Natural killer cell (primary cell): ENCODE measurements around the gene CEND1. TPM values are rescaled to one million over a fixed set of nuclear protein-coding genes. Genes with fewer than 3 reads are reported as not detected.

Experiments
- ATAC-seq, 3 donors: fragments of 150-1000 bp in 2 of 3; fragments of 200-7000 bp in 1 of 3; cut with Tn5 transposase; 1 replicate in 1 of 3; 2 replicates in 2 of 3; pipeline ENCODE4 v1.10.0; 2021; ENCODE audit warnings: mild to moderate bottlenecking in 2 of 3, moderate library complexity in 2 of 3
- DNase-seq, 2 donors: peaks; one replicate each; pipeline versions ENCODE4 v3.0.0 to v3.0.0-alpha.2; 2013 to 2021; ENCODE audit warnings: mixed read lengths in 1 of 2
- H3K27ac ChIP-seq: one replicate; pipeline ENCODE4 v1.5.1; 2013; ENCODE audit warnings: mild to moderate bottlenecking, low read length
- H3K27me3 ChIP-seq: one replicate; pipeline ENCODE4 v1.6.1; 2013; ENCODE audit warnings: low read length; ENCODE audit not compliant: control insufficient read depth, insufficient read depth
- H3K36me3 ChIP-seq: one replicate; pipeline ENCODE4 v1.6.1; 2013; ENCODE audit warnings: low read length; ENCODE audit not compliant: control insufficient read depth, insufficient read depth
- H3K4me1 ChIP-seq: one replicate; pipeline ENCODE4 v1.6.1; 2013; ENCODE audit warnings: low read length; ENCODE audit not compliant: control insufficient read depth, insufficient read depth
- H3K4me3 ChIP-seq: one replicate; pipeline ENCODE4 v1.5.1; 2013; ENCODE audit warnings: low read length
- H3K9me3 ChIP-seq: one replicate; pipeline ENCODE4 v1.6.1; 2013; ENCODE audit warnings: low read length; ENCODE audit not compliant: control insufficient read depth, insufficient read depth
- H3K27ac Mint-ChIP-seq, 2 donors: one replicate each; pipeline ENCODE4 v1.8.0; 2022; ENCODE audit warnings: mild to moderate bottlenecking in 2 of 2, mixed read lengths in 2 of 2, moderate library complexity in 1 of 2
- H3K27me3 Mint-ChIP-seq, 2 donors: one replicate each; pipeline ENCODE4 v1.8.0; 2022; ENCODE audit warnings: low read depth in 2 of 2, mixed read lengths in 2 of 2
- H3K36me3 Mint-ChIP-seq: one replicate; pipeline ENCODE4 v1.8.0; 2022; ENCODE audit warnings: mixed read lengths
- H3K4me1 Mint-ChIP-seq, 2 donors: one replicate each; pipeline ENCODE4 v1.8.0; 2022; ENCODE audit warnings: mixed read lengths in 2 of 2
- H3K4me3 Mint-ChIP-seq: one replicate; pipeline ENCODE4 v1.8.0; 2022; ENCODE audit warnings: mild to moderate bottlenecking, moderate library complexity, mixed read lengths
- H3K9me3 Mint-ChIP-seq, 2 donors: one replicate each; pipeline ENCODE4 v1.8.0; 2022; ENCODE audit warnings: mixed read lengths in 2 of 2
- WGBS: methylation state at CpG from one replicate; pipeline ENCODE4 v1.1.7; 2013; ENCODE audit warnings: missing lambda C conversion rate; ENCODE audit not compliant: insufficient coverage; 5-methylcytosine and 5-hydroxymethylcytosine counted together
- intact Hi-C: fragments of 100-400 bp; cut with micrococcal nuclease; formaldehyde crosslinking; loops from one replicate; pipeline ENCODE4 v1.14.2; 2022
- total RNA-seq, 4 donors: library from RNA; stranded (reverse); fragments of 120-200 nt in 1 of 4; gene quantifications; one replicate each; pipeline versions ENCODE4 v1.2.3 to v1.2.4, GENCODE V29; 2013 to 2022
- TF ChIP-seq, protein P1 (sequence below): fragments of 200-600 bp; IDR thresholded peaks from one replicate; pipeline ENCODE4 v1.8.0; 2022; ENCODE audit warnings: antibody characterized with exemption

The CEND1 gene
- total RNA-seq, 3 donors from 2014 or later (not counting 1 experiment from before 2014, with no cell fraction given) = not detected

DNA sequence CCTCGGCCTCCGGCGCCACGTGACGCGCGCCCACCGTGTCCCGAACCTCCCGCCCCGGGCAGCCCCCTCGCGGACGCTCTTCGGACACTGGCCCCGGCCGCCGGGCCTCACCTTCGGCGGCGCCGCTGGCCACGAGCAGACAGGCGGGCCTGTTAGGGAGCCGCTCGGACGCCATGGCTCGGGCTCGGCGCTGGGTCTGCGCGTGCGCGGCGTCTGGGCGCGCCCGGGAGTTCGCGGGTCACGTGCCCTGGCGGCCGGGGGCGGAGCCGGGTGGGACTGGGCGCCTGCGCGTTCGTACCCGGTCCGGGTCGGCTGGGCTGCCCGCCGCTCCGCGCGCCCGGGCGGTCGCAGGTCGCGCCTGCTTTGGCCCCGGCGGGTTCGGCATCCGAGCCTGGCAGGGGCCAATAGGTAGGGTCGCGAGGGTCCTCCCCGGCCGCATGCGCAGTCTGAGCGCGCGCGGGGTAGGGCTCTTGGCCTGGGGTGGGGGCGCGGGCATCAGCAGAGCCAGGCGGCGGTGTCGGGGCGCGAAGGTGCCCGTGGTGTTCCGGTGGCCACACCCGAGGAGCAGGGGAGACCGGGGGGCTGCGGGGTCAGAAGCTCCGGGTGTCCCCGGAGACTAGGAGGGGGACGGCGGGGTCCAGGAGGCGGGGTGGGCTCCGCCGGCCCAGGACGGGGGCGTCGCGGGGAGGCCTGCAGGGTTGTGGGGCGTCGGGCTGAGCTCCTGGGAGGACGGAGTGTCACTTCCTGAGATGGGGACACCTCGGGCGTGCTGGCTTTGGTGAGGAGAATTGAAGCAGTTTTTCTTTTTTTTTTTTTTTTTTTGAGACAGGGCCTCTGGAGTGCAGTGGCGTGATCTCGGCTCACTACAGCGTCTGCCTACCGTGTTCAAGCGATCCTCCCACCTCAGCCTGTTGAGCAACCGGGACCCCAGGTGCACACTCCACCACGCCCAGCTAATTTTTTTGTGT lies 12.3 kb downstream of the CEND1 start, which contains the start of gene GATD1:
GATD1 (minus strand) TSS at position 200 of the 968 bp plus-strand sequence; CDS start at position 175, 25 bp downstream.
- Histone ChIP-seq H3K27ac (peak within 1 kb of the TSS; percentile 17), H3K4me1 (peaks cover 34% of the 10 kb centered on the region), H3K4me3 (peak within 1 kb of the TSS; percentile 56), H3K9me3 (no peaks in the 10 kb centered on the region), H3K36me3 (peaks cover 3% of the 10 kb centered on the region), H3K27me3 (no peaks in the 10 kb centered on the region)
- DNase-seq (peak; percentile 96), ATAC-seq (peak; percentile 90 to 93 (median 92))
- intact Hi-C loops = loop anchor here (1.0 kb wide), 1 partner anchor 19 kb away; no protein-coding TSS in a partner anchor
- under 1% methylated on average over 110 of the region's 110 CpGs for WGBS
- H3K27ac Mint-ChIP-seq = peak within 1 kb of the TSS; percentile 31 to 75
- TF ChIP-seq, protein P1, sequence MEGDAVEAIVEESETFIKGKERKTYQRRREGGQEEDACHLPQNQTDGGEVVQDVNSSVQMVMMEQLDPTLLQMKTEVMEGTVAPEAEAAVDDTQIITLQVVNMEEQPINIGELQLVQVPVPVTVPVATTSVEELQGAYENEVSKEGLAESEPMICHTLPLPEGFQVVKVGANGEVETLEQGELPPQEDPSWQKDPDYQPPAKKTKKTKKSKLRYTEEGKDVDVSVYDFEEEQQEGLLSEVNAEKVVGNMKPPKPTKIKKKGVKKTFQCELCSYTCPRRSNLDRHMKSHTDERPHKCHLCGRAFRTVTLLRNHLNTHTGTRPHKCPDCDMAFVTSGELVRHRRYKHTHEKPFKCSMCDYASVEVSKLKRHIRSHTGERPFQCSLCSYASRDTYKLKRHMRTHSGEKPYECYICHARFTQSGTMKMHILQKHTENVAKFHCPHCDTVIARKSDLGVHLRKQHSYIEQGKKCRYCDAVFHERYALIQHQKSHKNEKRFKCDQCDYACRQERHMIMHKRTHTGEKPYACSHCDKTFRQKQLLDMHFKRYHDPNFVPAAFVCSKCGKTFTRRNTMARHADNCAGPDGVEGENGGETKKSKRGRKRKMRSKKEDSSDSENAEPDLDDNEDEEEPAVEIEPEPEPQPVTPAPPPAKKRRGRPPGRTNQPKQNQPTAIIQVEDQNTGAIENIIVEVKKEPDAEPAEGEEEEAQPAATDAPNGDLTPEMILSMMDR = no peak
- peak within 1 kb of the TSS; percentile 83 for H3K4me3 Mint-ChIP-seq
- H3K27me3 Mint-ChIP-seq = no peaks in the 10 kb centered on the region
- H3K36me3 Mint-ChIP-seq = no peaks in the 10 kb centered on the region
- H3K4me1 Mint-ChIP-seq = peaks cover 0 to 13% of the 10 kb centered on the region in 2 donors
- no peaks in the 10 kb centered on the region for H3K9me3 Mint-ChIP-seq

DNA sequence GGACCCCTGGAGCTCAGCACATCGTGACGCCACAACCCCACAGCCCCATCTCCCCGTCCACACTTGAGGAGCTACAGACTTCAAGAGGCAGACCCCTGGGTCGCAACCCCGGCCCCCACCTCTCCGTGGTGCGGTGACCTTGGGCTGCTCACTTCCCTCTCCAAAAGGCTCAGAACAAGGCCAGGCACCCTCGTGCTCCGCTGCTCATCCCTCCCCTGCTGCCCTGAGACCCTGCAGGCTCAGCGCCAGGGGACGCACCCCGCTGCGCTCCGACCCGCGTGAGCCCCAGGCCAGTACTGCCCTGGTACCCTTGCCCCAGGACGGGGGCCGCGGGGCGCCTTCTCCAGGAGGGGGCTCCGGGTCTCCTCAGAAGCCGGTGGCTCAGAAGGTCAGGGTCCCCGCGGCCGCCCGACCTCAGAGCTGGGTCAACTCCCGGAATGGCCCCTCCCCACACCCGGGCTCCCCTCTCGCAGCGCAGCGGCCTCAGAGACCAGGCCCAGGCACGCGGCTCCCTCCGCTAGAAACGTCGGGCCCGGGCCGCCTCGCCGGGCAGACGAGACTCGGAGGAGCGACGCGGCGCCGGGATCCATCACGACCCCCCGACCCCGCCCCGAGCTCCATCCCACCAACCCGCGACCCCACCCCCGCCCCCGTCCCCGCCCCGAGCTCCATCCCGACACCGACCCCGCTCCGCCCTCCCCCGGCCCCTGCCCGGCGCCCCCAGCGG lies 13.2 kb downstream of the CEND1 start:
- H3K4me3 Mint-ChIP-seq = peak overlapping the region; percentile 73
- Histone ChIP-seq H3K36me3 (peaks cover 4% of the 10 kb centered on the region), H3K4me1 (peaks cover 34% of the 10 kb centered on the region), H3K27ac (no peak overlapping the region), H3K27me3 (no peaks in the 10 kb centered on the region), H3K9me3 (no peaks in the 10 kb centered on the region), H3K4me3 (peak overlapping the region; percentile 56)
- peak in 1 of 2 donors; percentile 36 for DNase-seq
- intact Hi-C loops = loop anchor here (1.0 kb wide), 1 partner anchor 20 kb away; no protein-coding TSS in a partner anchor
- H3K36me3 Mint-ChIP-seq = no peaks in the 10 kb centered on the region
- peaks cover 0 to 13% of the 10 kb centered on the region in 2 donors for H3K4me1 Mint-ChIP-seq
- peak overlapping the region in 1 of 2 donors; percentile 75 for H3K27ac Mint-ChIP-seq
- TF ChIP-seq, protein P1 = no peak
- WGBS = under 1% methylated on average over 61 of the region's 65 CpGs
- no peaks in the 10 kb centered on the region for H3K27me3 Mint-ChIP-seq
- H3K9me3 Mint-ChIP-seq = no peaks in the 10 kb centered on the region
- ATAC-seq = peak; percentile 44 to 58 (median 49)

DNA sequence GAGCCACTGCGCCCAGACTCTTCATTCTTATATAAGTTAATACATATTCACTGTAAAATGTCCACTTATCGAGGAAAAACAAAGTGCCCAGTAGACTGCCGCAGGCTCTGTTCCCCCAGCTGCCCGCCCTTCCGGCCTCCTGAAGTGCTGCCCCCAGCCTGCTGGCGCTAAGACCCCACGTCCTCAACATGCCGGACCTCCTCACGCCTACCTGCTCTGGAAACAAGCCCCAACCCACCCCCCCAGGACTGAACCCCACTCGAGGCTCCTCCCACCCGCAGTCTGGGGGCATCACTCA lies 13.7 kb downstream of the CEND1 start:
- Histone ChIP-seq H3K9me3 (no peaks in the 10 kb centered on the region), H3K4me3 (peak overlapping the region; percentile 56), H3K4me1 (peaks cover 34% of the 10 kb centered on the region), H3K36me3 (peaks cover 8% of the 10 kb centered on the region), H3K27me3 (no peaks in the 10 kb centered on the region), H3K27ac (no peak overlapping the region)
- ATAC-seq (no peak), DNase-seq (no peak)
- Mint-ChIP-seq H3K4me1 (peaks cover 0 to 13% of the 10 kb centered on the region in 2 donors), H3K27ac (peak overlapping the region in 1 of 2 donors; percentile 75), H3K9me3 (no peaks in the 10 kb centered on the region), H3K27me3 (no peaks in the 10 kb centered on the region), H3K36me3 (no peaks in the 10 kb centered on the region), H3K4me3 (peak overlapping the region; percentile 73)
- TF ChIP-seq, protein P1 = no peak
- WGBS = 56% methylated on average over 11 of the region's 11 CpGs
- intact Hi-C loops = no loop called here
